Omental fat pad (tissue), 4 donors: ENCODE measurements around the gene TET1. TPM values are rescaled to one million over a fixed set of nuclear protein-coding genes. Genes with fewer than 3 reads are reported as not detected.
A peak's percentile ranks its signal among the peaks of the same experiment; 100 is the strongest.

Experiments used
- ATAC-seq: fragments of 150-250 bp; one replicate; pipeline ENCODE4 v1.9.1; 2016; ENCODE audit warnings: mild to moderate bottlenecking, moderate library complexity; ENCODE audit not compliant: low FRiP score
- DNase-seq: peaks from one replicate; pipeline ENCODE4 v3.0.0-alpha.2; 2019; ENCODE audit warnings: low spot score
- total RNA-seq, 4 donors: library from RNA; depleted of rRNA; stranded (reverse); fragments of >200 nt; gene quantifications; one replicate each; pipeline ENCODE4 v1.1.0, GENCODE V29; 2016
- TF ChIP-seq, protein P1 (sequence below), 3 donors: fragments of 450-650 bp; IDR thresholded peaks; one replicate each; pipeline ENCODE4 v1.5.1; 2016 to 2017; ENCODE audit warnings: antibody characterized with exemption in 3 of 3, mild to moderate bottlenecking in 3 of 3, moderate library complexity in 2 of 3

The TET1 gene
- total RNA-seq, 4 donors from 2014 or later, result 3.1 to 7.1 (median 6.2) TPM

DNA sequence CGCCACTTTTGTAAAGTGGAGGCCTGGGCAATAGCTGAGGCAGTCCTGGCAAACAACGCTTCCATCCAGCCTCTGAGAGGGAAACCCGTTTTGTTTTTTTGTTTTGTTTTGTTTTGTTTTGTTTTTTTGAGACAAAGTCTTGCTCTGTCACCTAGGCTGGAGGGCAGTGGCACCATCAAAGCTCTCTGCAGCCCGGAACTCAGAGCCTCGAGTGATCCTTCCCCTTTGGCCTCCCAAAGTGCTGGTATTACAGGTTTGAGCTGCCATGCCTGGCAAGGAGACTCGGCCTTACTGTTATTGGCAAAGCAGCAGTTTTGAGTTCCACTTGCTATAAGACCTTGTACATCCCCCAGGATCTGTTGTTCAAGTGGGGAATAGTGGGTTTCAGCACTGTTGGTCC, 22.3 kb upstream of the TET1 start:
- TF ChIP-seq, protein P1, sequence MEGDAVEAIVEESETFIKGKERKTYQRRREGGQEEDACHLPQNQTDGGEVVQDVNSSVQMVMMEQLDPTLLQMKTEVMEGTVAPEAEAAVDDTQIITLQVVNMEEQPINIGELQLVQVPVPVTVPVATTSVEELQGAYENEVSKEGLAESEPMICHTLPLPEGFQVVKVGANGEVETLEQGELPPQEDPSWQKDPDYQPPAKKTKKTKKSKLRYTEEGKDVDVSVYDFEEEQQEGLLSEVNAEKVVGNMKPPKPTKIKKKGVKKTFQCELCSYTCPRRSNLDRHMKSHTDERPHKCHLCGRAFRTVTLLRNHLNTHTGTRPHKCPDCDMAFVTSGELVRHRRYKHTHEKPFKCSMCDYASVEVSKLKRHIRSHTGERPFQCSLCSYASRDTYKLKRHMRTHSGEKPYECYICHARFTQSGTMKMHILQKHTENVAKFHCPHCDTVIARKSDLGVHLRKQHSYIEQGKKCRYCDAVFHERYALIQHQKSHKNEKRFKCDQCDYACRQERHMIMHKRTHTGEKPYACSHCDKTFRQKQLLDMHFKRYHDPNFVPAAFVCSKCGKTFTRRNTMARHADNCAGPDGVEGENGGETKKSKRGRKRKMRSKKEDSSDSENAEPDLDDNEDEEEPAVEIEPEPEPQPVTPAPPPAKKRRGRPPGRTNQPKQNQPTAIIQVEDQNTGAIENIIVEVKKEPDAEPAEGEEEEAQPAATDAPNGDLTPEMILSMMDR (IDR thresholded peaks at IDR 0.05), result no peak
- no peak for ATAC-seq
- DNase-seq, result no peak

DNA sequence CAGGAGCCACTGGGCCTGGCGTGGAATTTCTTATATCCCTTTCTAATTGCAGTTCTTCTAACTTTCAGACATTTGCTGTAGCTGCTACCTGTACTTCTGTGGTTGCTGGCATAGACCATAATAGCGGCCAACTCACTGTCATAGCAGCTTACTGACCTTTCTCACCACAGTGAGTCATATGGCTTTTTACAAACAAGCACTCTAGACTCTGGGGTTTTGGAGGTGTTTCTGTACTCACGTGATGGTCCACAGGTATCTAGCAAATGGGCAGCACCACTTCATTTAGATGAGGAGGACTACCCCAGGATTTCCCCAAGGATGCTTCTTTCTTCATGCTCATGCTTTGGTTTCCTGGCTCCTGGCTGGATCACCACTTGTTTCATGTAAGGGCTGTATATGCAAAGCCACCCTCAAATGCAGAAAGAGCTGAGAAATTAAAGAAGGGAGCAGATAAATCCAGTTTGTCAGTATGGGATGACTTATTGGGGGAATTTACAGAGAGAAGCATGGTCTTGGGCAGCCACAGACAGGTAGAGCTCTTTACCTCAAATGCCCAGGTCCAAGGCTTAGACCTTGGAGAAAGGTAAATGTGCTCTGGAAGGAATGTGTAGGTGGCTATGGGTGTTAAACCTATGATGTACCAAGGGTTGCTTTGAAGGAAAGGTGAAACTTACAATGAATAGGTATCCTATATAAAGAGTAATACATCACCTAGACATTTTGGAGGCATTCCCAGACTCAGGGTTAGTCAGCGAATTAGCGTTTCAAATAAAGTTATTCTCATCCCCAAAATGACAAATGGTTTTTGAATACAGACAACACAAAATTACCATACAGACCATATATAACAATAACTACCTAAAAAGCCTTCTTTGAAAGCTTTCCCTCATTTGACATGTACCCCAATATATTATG, 16.9 kb upstream of the TET1 start:
- TF ChIP-seq, protein P1 (IDR thresholded peaks at IDR 0.05), result no peak
- no peak for ATAC-seq
- DNase-seq, result no peak

DNA sequence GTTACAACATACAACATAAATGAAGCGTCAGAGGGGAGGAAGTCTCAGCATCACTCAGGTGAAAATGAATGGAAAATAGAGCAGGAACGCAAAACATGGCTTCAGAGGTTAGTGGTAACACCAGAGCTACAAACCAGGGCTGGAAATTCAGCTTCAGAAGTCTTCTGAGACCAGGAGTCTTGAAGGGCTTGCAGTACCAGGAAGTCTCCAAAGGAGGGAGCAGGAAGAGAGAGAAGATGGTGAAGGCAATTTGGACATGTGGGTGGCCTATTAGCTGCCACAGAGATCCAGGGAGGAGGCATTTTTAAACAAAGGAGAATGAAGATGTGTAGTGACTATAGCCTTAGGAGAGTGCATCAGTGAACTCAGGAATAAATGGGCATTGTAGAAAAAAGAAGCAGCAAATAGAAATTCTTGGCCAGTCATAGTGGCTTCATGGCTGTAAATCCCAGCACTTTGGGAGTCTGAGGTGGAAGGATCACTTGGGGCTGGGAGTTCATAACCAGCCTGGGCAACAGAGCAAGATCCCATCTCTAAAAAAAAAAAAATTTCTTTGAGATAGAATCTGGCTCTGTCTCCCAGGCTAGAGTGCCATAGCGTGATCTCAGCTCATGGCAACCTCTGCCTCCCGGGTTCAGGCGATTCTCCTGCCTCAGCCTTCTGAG, 9.3 kb upstream of the TET1 start:
- TF ChIP-seq, protein P1 (IDR thresholded peaks at IDR 0.05), result peak in 1 of 3 donors; percentile 21
- DNase-seq (no peak), ATAC-seq (peak; percentile 83)

DNA sequence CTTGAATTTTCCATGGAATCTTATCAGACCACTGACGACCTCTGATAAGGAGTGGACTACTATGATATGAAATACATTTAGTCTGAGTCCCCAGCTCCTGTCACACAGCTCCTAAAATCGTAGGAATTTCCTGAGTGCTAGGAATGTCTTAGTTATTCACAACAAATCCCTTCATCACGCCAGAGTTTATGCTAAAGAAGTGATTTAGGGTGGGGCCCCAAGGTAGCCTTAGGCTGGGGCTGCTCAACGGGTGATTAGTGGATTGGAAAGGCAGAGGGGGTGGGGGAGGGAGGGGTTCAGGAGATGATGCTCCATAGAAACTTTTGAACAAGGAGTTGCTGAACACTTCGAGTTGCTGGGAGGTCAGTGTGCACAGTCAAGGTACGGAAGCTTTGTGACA, 7.0 kb upstream of the TET1 start:
- DNase-seq, result no peak
- TF ChIP-seq, protein P1 (IDR thresholded peaks at IDR 0.05), result no peak
- no peak for ATAC-seq

DNA sequence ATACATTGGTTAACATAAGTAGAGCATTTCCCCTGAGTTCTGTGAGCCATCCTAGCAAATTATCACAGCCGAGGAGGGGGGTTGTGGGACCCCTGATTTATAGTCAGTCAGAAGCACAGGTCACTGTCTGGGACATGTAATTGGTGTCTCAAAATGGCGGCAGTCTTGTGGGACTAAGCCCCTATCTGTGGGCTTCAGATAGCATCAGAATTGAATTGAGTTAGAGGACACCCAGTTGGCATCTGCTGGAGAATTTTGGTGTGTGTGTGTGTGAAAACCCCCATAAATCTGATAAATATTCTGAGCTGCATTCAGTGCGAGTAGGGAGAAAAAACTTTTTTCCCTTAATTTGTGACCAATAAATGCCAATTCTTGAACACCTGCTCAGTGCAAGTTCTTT, 6.5 kb upstream of the TET1 start:
- TF ChIP-seq, protein P1 (IDR thresholded peaks at IDR 0.05), result no peak
- ATAC-seq, result no peak
- DNase-seq, result no peak

DNA sequence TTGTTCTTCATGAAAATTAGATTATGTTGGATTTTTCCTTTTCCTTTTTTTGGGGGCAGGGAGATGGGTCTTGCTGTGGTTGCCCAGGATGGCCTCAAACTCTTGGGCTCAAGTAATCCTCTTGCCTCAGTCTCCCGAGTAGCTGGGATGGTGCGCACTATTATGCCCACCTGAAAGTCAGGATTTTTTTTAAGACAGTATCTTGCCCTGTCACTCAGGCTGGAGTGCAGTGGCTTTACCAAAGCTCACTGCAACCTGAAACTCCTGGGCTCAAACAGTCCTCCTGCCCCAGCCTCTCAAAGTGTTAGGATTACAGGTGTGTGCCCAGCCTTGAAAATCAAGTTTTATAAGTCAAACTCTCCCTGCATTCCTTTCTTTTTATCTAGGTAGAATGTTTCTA, 1.7 kb upstream of the TET1 start:
- TF ChIP-seq, protein P1 (IDR thresholded peaks at IDR 0.05), result no peak
- no peak for ATAC-seq
- DNase-seq, result no peak
